NCI-H748 treated with DMSO at 0.1 percent for 48 hours (cell line): ENCODE measurements around the gene IGFL4.

Source experiments
- DNase-seq: peaks from one replicate; lab custom pipeline; 2025; lab: John Stamatoyannopoulos, UW

Gene IGFL4

DNA sequence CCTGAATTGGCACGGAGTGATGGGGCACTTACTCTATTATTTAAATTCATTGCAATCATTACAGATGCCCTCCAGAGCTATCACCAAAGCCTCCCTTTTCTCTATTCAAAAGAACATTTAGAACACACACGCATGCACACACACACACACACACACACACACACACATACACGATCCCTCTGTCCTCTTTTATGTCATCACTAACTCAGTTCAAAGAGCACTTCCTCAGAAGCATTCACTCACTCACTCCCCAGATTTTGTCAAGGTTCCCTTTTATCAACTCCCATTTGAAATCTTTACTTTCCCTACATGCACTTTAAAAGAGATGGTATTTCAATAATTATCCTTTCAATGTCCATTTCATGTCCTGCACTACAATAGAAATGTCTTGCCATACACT is 22.4 kb upstream of the IGFL4 start:
- DNase-seq, result no peak

DNA sequence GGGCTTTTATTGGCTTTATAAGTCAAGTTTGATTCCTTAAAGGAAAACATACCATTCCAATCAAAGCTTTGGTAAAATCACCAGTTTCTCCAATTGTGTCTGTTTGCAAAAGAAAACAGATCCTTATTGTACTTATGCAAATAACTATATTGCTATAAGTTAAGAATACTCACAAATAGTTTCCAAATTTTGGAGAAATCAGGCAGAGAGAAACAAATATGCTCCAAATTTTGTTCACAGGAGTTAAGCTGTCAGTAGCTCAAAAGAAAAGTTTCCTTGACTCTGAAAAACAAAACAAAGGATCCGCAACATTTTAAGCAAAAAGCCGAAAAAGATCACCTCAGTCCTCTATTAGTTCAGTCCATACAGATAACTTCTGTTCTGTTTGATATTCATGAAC is 19.2 kb upstream of the IGFL4 start:
- no peak for DNase-seq

DNA sequence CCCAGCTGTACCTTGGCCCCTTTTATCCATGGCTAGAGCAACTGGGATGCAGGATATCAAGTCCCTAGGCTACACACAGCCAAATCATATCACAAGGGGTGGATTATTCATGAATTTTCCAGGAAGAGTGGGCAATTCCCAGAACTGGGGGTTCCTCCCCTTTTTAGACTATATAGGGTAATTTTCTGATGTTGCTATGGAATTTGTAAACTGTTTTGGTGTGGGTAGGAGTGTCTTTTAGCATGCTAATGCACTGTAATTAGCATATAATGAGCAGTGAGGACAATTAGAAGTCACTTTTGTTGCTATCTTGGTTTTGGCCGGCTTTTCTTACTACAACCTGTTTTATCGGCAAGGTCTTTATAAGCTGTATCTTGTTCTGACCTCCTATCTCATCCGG is 18.0 kb upstream of the IGFL4 start:
- DNase-seq, result no peak

DNA sequence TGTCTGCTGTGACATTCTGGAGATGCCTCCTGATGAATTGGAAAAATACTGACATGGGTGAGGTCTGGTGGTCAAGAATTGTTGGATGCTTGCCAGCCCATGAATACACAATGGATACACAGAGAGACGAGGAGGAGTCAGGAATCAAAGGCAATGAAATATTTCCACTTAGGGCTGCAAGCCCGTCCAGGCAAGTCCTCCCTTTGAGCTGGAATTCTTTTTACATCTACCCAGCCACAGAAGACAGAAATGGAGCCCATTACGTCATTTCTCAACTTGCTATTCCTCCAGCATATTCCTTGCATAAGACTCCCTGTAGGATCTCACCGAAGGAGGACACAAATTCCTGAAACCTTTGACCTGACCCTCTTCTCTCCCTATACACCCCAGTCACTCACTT is 15.7 kb upstream of the IGFL4 start:
- peak; percentile 74 for DNase-seq

DNA sequence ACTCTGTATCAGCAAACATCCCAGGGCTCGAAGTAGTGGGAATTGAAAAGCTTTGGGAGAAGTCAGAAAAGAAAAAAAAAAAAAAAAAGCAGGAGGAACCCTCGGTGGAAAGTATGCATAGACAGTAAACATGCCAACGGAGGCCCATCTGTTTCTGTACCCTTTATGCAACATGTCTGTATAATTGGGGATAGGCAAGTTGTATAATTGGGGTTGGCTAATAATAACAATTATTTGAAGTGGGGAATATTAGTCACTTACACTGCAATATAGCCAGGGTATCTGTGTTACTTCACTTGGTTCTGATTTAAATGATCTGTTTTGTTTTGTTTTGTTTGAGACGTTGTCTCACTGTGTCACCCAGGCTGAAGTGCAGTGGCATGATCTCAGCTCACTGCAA is 12.1 kb upstream of the IGFL4 start:
- DNase-seq, result no peak

DNA sequence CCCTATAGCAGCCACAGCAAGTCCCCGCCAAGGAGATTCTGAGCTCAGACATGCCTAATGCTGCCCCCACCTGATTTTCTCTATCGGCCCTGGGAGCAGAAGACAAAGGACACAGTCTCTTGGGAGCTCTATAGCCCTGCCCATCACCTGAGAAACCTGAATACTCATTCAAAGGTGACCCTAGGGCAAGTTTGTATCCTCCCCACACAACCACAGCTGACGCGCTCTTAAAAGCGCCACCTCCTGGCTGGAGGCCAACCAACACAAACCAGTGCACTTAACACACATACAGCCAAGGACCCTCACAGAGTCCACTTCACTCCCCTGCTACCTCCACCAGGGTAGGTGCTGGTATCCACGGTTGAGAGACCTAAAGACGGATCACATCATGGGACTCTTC is 8.8 kb upstream of the IGFL4 start:
- DNase-seq, result peak; percentile 77

DNA sequence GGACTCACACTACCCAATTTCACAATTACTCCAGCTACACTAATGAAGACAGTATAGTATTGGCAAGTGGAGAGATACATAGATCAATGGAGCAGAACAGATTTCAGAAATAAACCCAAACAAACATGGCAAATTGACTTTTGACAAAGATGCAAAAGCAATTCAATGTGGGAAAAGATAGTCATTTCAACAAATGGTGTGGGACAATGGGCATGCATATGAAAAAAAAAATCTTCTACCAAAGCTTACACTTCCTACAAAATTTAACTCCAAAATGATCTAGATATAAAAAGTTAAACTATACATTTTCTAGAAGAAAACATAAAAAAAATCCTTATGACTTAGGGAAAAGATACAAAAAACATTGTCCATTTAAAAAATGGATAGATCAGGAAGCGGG is 2.7 kb upstream of the IGFL4 start:
- no peak for DNase-seq

DNA sequence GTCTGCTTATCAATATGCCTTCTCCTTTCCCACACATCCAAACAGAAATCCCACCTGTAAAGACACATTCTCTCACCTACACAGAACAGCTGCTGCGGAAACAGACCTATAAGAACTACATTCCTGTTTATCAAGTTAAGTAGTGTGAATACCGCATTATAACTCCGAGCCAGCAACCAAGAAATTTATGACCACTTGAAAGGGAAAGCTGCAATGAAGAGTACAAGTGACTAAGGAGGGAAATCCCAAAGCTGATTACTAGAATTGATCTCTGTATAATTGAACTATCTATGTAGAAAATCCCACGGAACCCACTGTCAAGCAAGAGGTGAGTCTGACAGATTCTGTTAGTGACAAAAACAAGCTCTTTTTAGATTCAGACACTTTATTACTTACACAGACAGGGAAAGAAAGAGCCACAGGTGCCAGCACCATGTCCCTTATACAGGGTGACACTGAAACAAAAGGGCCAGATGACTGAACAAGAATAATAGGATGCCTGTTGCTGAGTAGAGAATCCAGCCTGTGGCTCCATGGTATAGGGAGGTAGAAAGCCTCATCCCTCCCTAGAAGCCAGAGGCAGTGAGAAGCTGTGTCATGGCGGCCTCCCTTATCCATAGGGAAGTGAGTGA is 1.6 kb upstream of the IGFL4 start:
- DNase-seq, result no peak

DNA sequence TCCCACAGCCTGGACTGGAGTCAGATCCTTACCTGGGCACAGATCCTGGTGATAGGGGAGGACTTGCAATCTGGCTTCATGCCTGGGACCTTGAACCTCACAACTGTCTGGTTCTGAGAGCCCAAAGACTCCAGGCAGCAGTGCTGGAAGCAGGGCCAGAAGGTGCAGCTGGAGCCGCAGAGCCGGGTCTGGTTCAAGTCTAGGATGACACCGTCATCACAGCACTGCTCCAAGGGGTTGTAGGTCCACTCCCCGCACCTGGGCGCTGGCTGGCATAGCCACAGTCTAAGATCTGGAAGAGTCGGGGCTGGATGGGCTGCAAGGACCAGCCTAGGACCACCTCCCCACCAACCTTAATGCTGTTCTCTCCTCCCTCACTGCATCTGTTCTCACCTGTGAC is 677 bp downstream of the IGFL4 start:
- no peak for DNase-seq

DNA sequence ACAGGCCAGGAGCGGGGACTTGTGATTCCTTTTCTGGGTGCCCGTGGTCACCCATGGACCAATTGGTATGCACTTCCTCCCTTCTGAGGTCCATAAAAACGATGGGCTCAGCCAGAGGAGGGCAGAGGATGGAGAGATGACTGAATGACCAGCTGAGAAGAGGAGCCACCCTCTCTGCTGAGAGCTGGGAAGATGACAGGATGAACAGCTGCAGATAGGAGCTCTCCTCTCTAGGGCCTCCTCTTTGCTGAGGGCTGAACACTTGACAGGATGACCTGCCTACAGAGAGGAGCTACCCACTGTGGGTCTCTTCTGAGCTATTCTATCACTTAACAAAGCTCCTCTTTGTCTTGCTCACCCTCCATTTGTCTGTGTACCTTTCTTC is 4.1 kb downstream of the IGFL4 start:
- DNase-seq, result no peak

DNA sequence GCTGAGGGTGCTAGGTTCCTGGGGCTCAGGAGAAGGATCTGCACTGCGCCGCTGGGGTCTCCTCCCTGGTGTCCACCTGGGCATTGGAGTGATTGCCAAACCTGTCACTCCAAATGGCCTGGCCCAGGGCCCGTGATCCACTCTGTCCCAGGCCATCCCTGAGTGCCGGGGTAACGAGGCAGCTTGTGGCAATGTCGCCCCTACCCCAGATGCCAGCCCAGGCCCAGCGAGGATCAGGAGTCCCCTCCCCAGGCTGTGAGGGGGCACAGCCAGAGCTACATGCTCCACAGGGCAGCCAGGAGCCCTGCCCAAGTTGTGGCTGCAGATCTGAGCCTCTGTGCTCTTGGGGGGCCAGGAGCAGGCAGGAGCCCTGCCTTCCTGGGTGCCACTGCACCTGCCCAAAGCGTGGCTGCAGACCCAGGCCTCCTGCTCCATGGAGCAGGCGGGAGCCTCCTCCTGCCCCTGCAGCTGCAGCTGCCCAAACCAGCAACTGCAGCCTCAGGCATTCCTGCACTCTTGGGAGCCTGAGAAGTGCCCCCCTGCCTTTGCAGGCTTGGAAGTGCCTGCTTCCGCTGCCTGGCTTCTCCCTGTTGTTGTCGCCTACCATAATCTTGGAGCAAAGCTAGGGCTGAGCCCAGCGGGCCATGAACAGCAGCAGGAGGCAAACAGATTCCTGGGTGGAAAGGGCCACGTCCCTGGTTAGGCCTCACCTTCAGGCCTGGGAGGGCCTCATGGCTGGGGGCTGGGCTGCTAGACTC is 4.6 kb downstream of the IGFL4 start:
- DNase-seq, result no peak

DNA sequence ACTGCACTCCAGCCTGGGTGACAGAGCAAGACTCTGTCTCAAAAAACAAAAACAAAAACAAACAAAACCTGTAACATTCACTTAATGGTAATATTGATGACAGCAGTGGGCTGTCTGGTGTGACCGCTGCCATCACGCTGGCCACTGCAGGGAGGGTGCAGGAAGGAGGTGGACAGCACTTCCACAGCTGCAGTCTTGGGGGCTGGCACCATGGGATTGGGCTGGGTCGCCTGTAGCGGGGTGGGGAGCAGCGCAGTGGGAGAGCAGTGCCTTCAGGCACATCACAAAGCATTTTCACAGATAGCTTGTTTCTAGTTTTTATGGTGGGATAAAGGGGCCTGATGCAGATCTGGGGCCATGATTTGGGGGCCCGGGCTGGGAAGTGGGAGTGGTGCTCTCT is 5.3 kb downstream of the IGFL4 start:
- no peak for DNase-seq

DNA sequence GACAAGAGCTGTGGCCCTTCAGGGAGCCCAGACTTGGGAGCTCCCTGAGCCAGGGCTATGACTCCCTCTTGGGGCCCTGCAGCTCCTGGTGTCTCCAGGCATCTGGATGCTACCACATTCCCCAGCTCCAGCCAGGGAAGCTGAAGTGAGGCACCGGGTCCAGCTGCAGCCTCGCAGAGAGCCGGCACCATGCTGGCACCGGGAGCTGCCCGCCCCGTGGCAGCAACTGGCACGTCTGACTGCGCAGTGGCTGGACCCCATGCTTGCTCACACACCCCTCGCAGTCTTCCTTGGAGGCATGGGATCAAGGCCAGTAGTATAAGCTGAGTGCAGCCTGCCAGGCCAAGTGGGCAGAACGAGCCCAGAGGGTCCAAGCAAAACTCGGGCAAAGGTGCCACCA is 7.4 kb downstream of the IGFL4 start:
- no peak for DNase-seq

DNA sequence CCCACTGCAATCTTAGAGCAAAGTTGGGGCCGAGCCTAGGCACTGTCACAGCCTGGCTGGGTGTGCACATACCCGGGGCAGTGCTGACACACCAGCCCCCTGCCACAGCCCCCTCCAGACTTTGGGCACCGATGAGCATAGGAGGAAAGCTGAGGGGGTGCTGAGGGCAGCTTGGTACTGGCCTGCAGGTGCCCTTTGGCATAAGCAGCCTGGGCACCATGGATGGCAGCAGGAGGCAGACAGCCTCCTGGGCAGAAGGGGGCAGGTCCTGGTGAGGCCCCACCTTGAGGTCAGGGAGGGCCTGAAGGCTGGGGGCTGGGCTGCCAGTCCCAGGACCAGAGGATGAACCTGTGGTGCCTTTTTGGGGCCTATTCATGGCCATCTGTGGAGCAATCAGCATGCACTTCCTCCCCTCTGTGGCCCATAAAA is 8.2 kb downstream of the IGFL4 start:
- no peak for DNase-seq

DNA sequence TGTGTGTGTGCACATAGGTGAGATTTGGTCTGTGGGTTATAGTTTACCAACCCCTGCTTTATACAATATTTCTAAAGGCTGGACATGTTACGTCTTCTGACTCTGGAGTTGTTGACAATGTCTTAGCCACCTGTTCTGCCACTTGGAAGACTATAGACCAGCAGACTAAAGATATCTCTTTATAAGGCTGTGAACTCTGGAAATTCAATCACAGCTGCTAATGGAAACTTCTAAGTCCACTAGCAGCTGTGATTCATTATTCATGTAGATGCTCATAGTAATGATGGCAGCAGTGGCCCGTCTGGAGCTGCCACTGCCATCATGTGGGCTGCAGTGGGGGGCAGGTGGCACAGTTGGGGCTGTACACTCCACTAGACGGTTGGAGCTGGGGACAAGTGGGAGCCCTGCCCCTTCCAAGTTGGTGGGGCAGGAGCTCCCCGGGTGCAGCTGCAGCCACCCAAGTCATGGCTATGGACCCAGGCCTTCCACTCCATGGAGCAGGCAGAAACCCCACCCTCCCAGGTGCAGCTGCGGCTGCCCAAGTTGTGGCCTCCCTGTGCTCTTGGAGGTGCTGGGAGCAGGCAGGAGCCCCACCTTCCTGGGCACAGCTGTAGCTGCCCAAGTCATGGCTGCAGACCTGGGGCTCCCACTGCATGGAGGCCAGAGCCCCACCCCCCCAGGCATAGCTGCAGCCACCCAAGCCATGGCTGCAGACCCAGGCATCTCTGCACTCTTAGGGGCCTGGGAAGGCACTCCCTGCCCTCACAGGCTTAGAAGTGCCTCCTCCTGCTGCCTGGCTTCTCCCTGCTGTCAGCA is 8.8 kb downstream of the IGFL4 start:
- DNase-seq, result no peak

DNA sequence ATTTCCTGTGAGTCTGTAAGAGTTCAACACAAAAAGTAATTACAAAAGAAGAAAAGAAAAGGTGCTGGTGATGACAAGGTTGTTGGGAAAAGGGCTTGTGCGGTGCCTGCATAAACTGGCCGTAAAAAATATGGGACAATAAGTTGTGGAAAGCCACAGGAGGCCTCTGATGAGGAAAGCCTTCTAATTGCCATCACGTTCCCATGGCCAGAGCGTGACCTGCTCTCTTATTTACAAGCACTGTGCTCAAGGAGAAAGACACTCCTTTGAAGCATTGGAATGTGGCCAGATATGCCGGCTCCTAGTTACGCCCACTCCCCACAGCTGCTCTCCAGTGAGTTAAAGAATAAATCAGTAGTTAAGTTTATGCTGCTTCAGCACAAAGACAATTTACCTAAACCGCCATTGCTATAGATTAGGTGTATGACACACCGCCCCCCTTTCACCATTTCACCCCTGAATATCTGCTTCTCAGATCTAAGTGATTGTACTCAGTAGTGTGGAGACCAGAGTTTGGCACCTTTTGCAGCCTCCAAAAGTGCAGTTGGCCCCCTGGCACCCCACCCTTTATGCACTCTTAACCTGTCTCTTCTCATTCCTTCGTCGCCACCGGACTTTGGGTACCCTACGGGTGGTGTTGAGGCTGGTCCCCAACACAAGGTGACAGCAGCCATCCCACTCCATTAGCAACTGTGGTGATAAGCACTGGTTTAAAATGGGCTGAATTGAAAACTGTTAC is 9.8 kb downstream of the IGFL4 start:
- DNase-seq, result no peak

DNA sequence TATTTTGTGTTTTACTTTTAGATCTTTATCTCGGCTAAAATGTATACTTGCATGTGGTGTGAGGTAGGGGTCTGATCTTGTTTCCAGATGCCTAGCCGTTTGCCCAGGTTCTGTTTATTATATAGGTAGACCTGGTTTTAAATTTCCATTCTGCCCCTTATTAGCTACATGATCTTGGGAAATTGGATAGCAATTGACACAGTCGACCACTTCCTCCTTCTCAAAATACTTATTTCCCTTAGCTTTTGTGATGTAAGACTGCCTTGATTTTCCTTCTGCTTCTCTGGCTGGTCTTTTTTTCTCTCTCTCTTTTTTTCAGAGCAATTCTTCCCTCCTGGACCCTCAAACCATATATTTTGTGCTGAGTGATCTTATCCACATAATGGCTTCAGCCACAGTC is 15.0 kb downstream of the IGFL4 start:
- DNase-seq, result no peak

DNA sequence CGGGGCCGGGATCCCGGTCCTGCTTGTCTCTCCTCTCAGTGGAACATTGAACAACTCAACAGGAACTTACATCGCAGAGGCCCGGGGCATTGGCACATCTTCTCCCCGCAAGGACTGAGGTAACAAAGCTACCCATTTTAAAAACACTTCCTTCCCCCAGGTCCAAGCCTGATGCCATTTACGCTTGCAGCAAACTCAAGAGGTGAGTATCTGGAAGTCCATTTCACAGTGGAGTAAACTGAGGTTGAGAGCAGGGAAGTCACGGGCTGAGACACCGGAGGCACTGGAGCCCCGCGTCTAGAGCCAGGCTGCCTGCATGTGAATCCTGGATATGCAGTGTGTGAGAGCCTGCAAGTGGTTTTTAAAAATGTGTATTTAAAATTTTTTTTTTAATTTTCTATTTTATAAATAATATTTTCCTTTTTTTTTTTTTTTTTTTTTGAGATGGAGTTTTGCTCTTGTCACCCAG is 17.5 kb downstream of the IGFL4 start:
- no peak for DNase-seq

DNA sequence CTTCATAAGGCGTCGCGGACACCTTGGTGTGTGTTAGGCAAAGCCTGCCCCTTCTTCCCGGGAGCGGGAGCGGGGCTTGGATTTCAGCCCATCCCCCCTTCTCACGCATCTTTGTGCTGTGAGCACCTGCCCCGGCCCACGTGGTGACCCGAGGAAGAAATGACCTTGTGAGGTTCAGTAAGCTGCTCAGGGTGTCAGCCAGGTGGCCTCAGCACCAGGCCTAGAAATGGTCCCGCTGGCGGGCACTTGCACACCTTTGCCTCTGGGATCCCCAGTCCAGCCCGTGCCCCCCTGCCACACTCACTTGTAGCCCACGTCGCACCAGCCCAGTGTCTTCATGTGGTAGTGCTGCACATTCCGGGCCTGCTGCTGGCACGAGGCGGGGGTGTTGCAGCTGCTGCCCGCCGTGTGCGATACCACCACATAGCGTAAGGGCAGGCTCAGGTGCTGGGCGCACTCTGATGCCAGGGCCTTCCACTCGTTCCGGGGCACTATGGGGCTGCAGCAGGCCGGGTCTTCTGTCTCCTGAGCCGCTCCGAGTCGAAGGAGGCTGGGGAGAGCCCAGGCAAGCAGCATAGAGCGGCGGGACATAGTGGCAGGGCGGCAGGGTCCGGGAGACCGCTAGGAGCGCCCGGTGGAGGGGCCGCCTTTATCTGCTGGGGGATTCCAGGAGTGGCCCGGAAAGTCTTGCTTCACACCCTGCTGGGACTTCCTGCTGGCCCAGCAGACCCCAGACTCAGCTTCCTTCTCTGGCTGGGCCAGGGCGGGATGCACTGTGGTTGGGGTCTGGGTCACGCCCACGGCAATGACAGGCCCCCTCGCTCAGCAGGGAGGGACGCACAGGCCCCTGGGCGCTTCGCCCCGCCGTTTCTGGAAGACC is 18.1 kb downstream of the IGFL4 start, which contains the start of gene PGLYRP1:
Gene PGLYRP1, minus strand, starts transcription at position 623 of the 880 bp plus-strand sequence. Its CDS starts 32 bp downstream, at position 591.
- DNase-seq, result no peak

DNA sequence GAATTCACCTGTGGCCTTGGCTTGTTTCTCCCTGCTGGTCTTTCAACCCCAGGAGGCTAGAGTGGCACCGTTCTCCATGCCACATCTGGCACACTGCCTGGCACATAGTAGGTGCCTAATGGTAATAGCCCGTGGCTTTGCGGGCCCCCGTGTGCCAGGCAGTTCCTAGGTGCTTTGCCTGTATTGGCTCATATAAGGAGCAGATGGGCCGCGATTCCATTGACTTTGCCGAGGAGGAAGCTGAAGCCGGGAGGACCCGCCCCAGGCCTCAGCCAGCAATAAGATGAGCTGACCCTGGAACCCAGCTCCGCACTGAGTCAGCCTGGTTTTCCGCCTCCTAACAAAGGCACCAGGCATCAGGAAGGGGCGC is 18.8 kb downstream of the IGFL4 start:
- DNase-seq, result no peak

DNA sequence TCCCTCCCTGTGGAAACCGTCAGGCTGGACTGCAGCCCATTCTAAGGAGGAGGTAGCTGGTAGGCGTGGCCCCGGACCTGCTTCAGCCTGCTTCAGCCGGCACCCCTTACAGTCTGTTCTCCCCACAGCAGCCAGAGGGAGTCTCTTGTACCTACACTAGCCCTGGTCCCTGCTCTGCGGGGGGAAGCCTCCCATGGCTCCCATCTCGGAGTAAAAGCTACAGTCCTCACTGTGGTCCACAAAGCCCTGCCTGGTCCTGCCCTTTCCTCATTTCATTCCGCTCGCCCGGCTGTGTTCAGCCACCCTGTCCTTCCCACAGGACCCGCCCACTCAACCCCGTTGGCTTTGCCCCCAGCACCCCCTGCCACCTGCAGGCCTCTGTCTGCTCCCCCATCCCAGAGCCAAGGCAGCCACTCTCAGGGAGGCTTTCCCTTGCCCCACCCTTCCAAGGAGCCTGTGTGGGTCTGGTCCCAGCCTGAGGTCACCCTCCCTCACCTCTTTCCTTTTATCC is 19.2 kb downstream of the IGFL4 start:
- DNase-seq, result no peak
